Common myeloid progenitor, CD34-positive (primary cell): ENCODE data around the gene CDH4.

Experiments used
- CTCF ChIA-PET: fragments of 350-600 bp; sonication (Branson Sonifier 250); formaldehyde crosslinking; loops from one replicate; lab custom pipeline; 2021; ENCODE audit warnings: antibody characterized with exemption; lab: Charles Lee
- POLR2A ChIA-PET: fragments of 350-600 bp; sonication (Branson Sonifier 250); formaldehyde crosslinking; loops from one replicate; lab custom pipeline; 2021; ENCODE audit warnings: antibody characterized with exemption; lab: Charles Lee
- DNase-seq, 3 donors: peaks; one replicate each; pipeline versions ENCODE4 v3.0.0 to v3.0.0-alpha.2; 2013
- H3K27ac ChIP-seq, 2 experiments: 1 replicate in 1 of 2; 2 replicates in 1 of 2; pipeline ENCODE4 v1.7.0; 2013; ENCODE audit warnings: inconsistent platforms in 2 of 2, low read length in 2 of 2, mild to moderate bottlenecking in 2 of 2, low read depth in 1 of 2, moderate library complexity in 1 of 2; ENCODE audit not compliant: severe bottlenecking in 2 of 2, insufficient read depth in 1 of 2, poor library complexity in 1 of 2
- H3K27me3 ChIP-seq, 5 experiments: replicated peaks in 2 of 5; 1 replicate in 3 of 5; 2 replicates in 2 of 5; pipeline versions ENCODE4 v1.6.1 to v1.7.0; 2013; ENCODE audit warnings: low read length in 4 of 5, mild to moderate bottlenecking in 2 of 5, moderate library complexity in 2 of 5, inconsistent platforms in 1 of 5; ENCODE audit not compliant: insufficient read depth in 5 of 5, control insufficient read depth in 4 of 5
- H3K36me3 ChIP-seq, 4 experiments: 1 replicate in 2 of 4; 2 replicates in 2 of 4; pipeline versions ENCODE4 v1.6.1 to v1.7.0; 2013; ENCODE audit warnings: low read length in 3 of 4, control low read depth in 1 of 4, mild to moderate bottlenecking in 1 of 4; ENCODE audit not compliant: control insufficient read depth in 4 of 4, insufficient read depth in 4 of 4
- H3K4me1 ChIP-seq, 4 experiments: 1 replicate in 3 of 4; 2 replicates in 1 of 4; pipeline versions ENCODE4 v1.6.1 to v1.7.1; 2013; ENCODE audit warnings: low read length in 3 of 4, mild to moderate bottlenecking in 3 of 4, control low read depth in 1 of 4, inconsistent platforms in 1 of 4, moderate library complexity in 1 of 4; ENCODE audit not compliant: control insufficient read depth in 4 of 4, insufficient read depth in 4 of 4; ENCODE audit errors: control extremely low read depth in 1 of 4
- H3K4me3 ChIP-seq, 7 experiments: 1 replicate in 4 of 7; 2 replicates in 3 of 7; pipeline versions ENCODE4 v1.5.1 to v1.7.0; 2013; ENCODE audit warnings: mild to moderate bottlenecking in 7 of 7, low read length in 6 of 7, moderate library complexity in 6 of 7, inconsistent platforms in 2 of 7, low read depth in 2 of 7, control low read depth in 1 of 7; ENCODE audit not compliant: insufficient read depth in 4 of 7, control insufficient read depth in 1 of 7; ENCODE audit errors: extremely low read depth in 1 of 7
- H3K9me3 ChIP-seq, 5 experiments: 1 replicate in 4 of 5; 2 replicates in 1 of 5; pipeline versions ENCODE4 v1.6.1 to v1.7.1; 2013; ENCODE audit warnings: low read length in 4 of 5, mild to moderate bottlenecking in 2 of 5, inconsistent platforms in 1 of 5, low read depth in 1 of 5, moderate library complexity in 1 of 5; ENCODE audit not compliant: control insufficient read depth in 4 of 5, insufficient read depth in 2 of 5; ENCODE audit errors: control extremely low read depth in 1 of 5
- WGBS: methylation state at CpG from one replicate; pipeline ENCODE4 v1.1.5; 2013; ENCODE audit not compliant: insufficient coverage; 5-methylcytosine and 5-hydroxymethylcytosine counted together

Gene CDH4

DNA sequence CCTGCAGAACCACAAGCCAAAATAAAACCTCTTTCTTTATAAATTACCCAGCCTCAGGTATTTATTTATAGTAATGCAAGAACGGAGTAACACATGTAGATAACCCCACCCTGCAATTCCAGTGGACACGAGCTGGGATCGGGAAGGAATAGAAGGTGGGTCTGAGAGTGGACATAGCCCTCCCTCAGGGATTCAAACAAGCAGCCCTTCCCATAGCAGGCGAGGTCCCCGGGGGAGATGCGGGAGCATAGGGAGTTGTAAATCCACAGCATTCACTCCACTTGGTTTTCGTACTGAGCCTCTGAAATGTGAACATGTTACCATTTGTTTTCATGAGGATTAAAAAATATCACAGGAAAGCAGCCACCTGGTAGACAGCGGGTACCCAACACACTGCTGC is 312.6 kb downstream of the CDH4 start:
- ChIA-PET CTCF (no interaction called here), POLR2A (no interaction called here)
- Histone ChIP-seq H3K4me3 (no peak overlapping the region), H3K27me3 (no peaks in the 10 kb centered on the region), H3K4me1 (no peaks in the 10 kb centered on the region), H3K36me3 (no peaks in the 10 kb centered on the region), H3K27ac (no peak overlapping the region), H3K9me3 (peaks cover 0 to 25% (median 0%) of the 10 kb centered on the region in 5 experiments)
- 93% methylated on average over 6 of the region's 8 CpGs for WGBS
- no peak for DNase-seq

DNA sequence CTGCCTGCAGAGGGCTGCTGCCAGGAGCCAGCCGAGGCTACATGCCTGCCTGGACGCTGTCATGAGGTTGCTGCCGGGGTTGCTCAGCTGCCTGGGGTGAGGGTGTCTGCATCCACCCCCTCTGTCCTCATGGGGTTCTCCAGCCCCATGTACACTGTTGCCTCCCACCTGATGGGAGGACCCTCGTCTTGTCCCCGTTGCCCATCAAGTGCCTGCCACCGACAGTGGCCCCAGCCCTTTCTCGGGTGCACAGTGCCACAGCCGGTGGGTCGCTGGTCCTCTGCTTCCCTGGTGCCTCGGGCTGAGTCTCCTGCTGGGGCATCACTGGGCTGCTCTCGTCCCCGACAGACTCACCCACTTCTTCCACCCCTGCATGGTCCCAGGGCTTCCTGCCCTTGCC is 313.7 kb downstream of the CDH4 start:
- WGBS = 91% methylated on average over 11 of the region's 12 CpGs
- CTCF ChIA-PET = no interaction called here
- no peaks in the 10 kb centered on the region for H3K36me3 ChIP-seq
- no peaks in the 10 kb centered on the region for H3K4me1 ChIP-seq
- no peak overlapping the region for H3K4me3 ChIP-seq
- POLR2A ChIA-PET = no interaction called here
- DNase-seq = no peak
- H3K27me3 ChIP-seq = no peaks in the 10 kb centered on the region
- H3K9me3 ChIP-seq = peaks cover 0 to 25% (median 0%) of the 10 kb centered on the region in 5 experiments
- H3K27ac ChIP-seq = no peak overlapping the region

DNA sequence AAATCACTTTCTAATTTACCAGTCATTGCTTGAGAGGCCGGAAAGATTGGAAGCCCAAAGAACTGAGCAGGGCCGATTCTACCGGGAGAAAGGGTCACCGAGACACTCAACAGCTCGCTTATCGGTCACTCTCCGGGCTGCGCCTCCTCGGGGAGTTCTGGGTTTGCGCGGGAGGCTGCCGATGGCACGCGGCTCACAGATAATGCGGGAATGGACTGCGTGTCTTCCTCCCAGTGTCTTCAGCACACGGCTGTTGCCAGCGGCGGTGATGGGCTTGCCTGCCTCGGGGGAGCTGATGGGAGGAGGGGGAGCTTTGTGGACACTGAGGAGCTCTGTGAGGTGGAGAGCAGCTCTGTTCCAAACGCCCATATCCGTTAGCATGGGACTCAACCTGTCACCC is 314.6 kb downstream of the CDH4 start:
- no peaks in the 10 kb centered on the region for H3K27me3 ChIP-seq
- H3K9me3 ChIP-seq = peaks cover 0 to 25% (median 0%) of the 10 kb centered on the region in 5 experiments
- DNase-seq = no peak
- no peaks in the 10 kb centered on the region for H3K4me1 ChIP-seq
- POLR2A ChIA-PET = no interaction called here
- no peaks in the 10 kb centered on the region for H3K36me3 ChIP-seq
- H3K4me3 ChIP-seq = no peak overlapping the region
- CTCF ChIA-PET = no interaction called here
- H3K27ac ChIP-seq = no peak overlapping the region
- 94% methylated on average over 14 of the region's 22 CpGs for WGBS

DNA sequence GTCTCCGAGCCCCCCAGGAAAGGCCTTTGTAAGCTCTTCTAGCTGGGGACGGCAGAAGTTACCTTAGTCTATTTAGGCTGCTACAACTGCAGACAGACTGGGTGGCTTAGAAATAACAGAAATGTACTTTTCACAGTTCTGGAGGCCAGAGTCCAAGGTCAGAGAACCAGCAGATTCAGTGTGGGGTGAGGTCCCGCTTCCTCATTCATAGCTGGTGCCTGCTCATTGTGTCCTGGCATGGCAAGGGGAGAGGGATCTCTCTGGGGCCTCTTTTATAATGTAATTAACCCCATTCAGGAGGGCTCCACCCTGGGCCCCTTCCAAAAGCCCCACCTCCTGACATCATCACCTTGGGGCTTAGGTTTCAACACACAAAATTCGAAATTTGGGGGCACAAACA is 315.1 kb downstream of the CDH4 start:
- Histone ChIP-seq H3K36me3 (no peaks in the 10 kb centered on the region), H3K4me3 (no peak overlapping the region), H3K27me3 (no peaks in the 10 kb centered on the region), H3K27ac (no peak overlapping the region), H3K4me1 (no peaks in the 10 kb centered on the region), H3K9me3 (peaks cover 0 to 28% (median 0%) of the 10 kb centered on the region in 5 experiments)
- WGBS = 57% methylated on average over 4 of the region's 4 CpGs
- CTCF ChIA-PET = no interaction called here
- DNase-seq = no peak
- POLR2A ChIA-PET = no interaction called here

DNA sequence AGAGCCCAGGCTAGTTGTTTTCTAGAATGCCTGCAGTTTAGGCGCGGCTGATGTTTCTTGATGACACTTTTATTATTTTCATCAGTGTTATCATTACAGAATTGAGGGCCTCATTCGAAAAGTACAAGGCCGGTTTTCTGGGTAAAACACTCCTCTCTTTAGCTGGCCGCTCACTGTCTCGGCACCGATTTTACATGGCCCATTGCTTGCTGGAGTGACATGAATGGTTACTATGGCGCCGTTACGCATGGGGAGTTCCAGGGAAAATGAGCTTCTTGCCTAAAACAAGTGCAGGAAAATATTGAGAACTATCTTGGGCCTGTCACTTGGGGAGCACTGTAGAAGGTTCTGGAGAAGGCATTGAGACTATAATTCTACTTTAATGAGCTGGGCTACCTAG is 317.8 kb downstream of the CDH4 start:
- Histone ChIP-seq H3K36me3 (no peaks in the 10 kb centered on the region), H3K4me1 (no peaks in the 10 kb centered on the region), H3K4me3 (no peak overlapping the region), H3K9me3 (peaks cover 0 to 23% (median 0%) of the 10 kb centered on the region in 5 experiments), H3K27me3 (no peaks in the 10 kb centered on the region), H3K27ac (no peak overlapping the region)
- whole genome bisulfite sequencing = 95% methylated on average over 8 of the region's 10 CpGs
- POLR2A ChIA-PET = no interaction called here
- DNase-seq = no peak
- CTCF ChIA-PET = no interaction called here

DNA sequence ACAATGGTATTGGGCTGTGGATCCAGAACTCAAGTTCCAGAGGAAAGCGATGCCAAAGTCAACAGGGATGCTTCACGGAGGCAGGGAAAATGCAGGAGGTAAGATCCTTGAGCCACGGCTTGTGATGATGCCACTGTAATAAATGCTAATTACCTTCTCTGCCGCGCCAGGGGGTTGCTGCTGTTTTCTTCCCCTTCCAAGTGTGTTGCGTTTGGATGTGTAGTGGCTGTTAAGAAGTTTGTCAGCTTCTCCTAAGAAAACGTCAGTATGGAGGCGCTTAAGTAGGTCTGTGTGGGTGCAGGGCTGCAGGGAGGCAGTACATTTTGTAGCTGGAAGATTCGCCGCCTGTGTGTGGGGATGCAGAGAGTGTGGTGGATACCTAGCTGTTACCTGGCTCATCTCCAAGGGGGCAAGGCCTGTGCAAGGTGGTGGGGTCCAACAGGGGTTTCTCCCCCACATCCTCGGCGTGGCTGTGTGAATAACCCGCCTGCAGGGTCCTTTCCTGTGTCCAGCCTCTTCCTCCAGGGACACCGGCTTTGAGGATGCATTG is 318.7 kb downstream of the CDH4 start:
- H3K4me3 ChIP-seq = no peak overlapping the region
- no peak overlapping the region for H3K27ac ChIP-seq
- no peaks in the 10 kb centered on the region for H3K36me3 ChIP-seq
- POLR2A ChIA-PET = no interaction called here
- DNase-seq = no peak
- peaks cover 0 to 23% (median 0%) of the 10 kb centered on the region in 5 experiments for H3K9me3 ChIP-seq
- CTCF ChIA-PET = no interaction called here
- no peaks in the 10 kb centered on the region for H3K27me3 ChIP-seq
- H3K4me1 ChIP-seq = no peaks in the 10 kb centered on the region
- 80% methylated on average over 11 of the region's 14 CpGs for whole genome bisulfite sequencing

DNA sequence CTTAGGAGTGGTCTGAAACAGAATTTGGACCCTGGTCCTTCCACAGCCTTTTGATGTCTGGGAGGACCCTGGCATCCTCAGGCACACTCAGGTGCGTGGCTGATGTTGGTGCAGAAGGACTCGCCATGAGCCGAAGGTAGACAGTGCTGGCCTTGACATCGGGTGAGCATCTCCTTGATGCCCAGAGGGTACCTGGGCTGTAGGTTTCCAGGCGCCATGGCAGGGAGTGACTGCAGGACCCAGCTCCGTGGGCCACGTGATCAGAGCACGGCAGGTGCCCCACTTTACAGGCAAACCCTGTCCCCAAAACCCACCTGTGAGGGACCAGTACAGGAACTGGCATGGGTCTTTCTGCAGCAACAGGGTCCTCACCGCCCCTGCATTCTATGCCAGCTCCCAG is 319.2 kb downstream of the CDH4 start:
- Histone ChIP-seq H3K36me3 (no peaks in the 10 kb centered on the region), H3K9me3 (peaks cover 0 to 23% (median 0%) of the 10 kb centered on the region in 5 experiments), H3K4me1 (no peaks in the 10 kb centered on the region), H3K27ac (no peak overlapping the region), H3K27me3 (no peaks in the 10 kb centered on the region), H3K4me3 (no peak overlapping the region)
- CTCF ChIA-PET = no interaction called here
- POLR2A ChIA-PET = no interaction called here
- no peak for DNase-seq
- WGBS = 92% methylated on average over 8 of the region's 9 CpGs
